GM12878 (cell line): ENCODE data around the gene ENAH. TPM values are rescaled to one million over a fixed set of nuclear protein-coding genes. Genes with fewer than 3 reads are reported as not detected.

Experiments used
- ATAC-seq: fragments of 200-7000 bp; cut with Tn5 transposase; 3 replicates; pipeline ENCODE4 v1.9.1; 2020; ENCODE audit warnings: mild to moderate bottlenecking, moderate library complexity
- BruUV-seq: library from RNA; stranded (reverse); fragments of 400-500 nt; replicated peaks from 2 replicates; lab custom pipeline; 2021; lab: Mats Ljungman, UMichigan
- CTCF ChIA-PET: fragments of 300-600 bp; sonication (Branson Sonifier 250); formaldehyde crosslinking; extraction: SDS; loops from one replicate; lab custom pipeline; 2021; ENCODE audit warnings: inconsistent platforms; lab: Yijun Ruan, JAX
- POLR2A ChIA-PET: fragments of 350-600 bp; formaldehyde crosslinking; extraction: SDS; loops from one replicate; lab custom pipeline; 2021; ENCODE audit warnings: inconsistent platforms; lab: Charles Lee
- RAD21 ChIA-PET: fragments of 300-600 bp; sonication (Branson Sonifier 250); formaldehyde crosslinking; loops from one replicate; lab custom pipeline; 2023; ENCODE audit warnings: antibody characterized with exemption; ENCODE audit not compliant: unreplicated experiment; lab: Charles Lee
- SMC1A ChIA-PET: fragments of 300-600 bp; sonication (Branson Sonifier 250); formaldehyde crosslinking; loops from one replicate; lab custom pipeline; 2023; ENCODE audit not compliant: unreplicated experiment, uncharacterized antibody; lab: Charles Lee
- DNase-seq: peaks from one replicate; pipeline ENCODE4 v3.0.0-alpha.2; 2011; ENCODE audit warnings: low read depth, low spot score
- FAIRE-seq: peaks from 3 replicates; lab custom pipeline; 2011; peaks lifted over from hg19 to GRCh38; lab: Jason Lieb, UNC
- H2AFZ ChIP-seq: 2 replicates; pipeline ENCODE4 v1.6.0; 2011; ENCODE audit warnings: low read depth, low read length, control low read depth; ENCODE audit not compliant: control insufficient read depth
- H3K27ac ChIP-seq: 2 replicates; pipeline ENCODE4 v1.5.1; 2011; ENCODE audit warnings: control low read depth; ENCODE audit not compliant: control insufficient read depth, insufficient read depth
- H3K27me3 ChIP-seq, 2 experiments: replicated peaks in 1 of 2; 2 replicates each; pipeline versions ENCODE4 v1.6.0 to v1.6.1; 2011; ENCODE audit warnings: low read length in 1 of 2; ENCODE audit not compliant: control insufficient read depth in 2 of 2, insufficient read depth in 2 of 2
- H3K36me3 ChIP-seq, 2 experiments: 2 replicates each; pipeline ENCODE4 v1.5.1; 2011; ENCODE audit warnings: low read length in 1 of 2; ENCODE audit not compliant: control insufficient read depth in 2 of 2, insufficient read depth in 2 of 2
- H3K4me1 ChIP-seq: 2 replicates; pipeline ENCODE4 v1.6.1; 2011; ENCODE audit warnings: mild to moderate bottlenecking, low read length, moderate library complexity, mixed read lengths; ENCODE audit not compliant: control insufficient read depth, insufficient read depth
- H3K4me2 ChIP-seq: 2 replicates; pipeline ENCODE4 v1.6.0; 2011; ENCODE audit warnings: control low read depth; ENCODE audit not compliant: control insufficient read depth, insufficient read depth
- H3K4me3 ChIP-seq: fragments of 200-600 bp; sonication (generic); 2 replicates; pipeline ENCODE4 v1.5.1; 2016
- H3K79me2 ChIP-seq: 2 replicates; pipeline ENCODE4 v1.6.0; 2011; ENCODE audit warnings: low read length; ENCODE audit not compliant: control insufficient read depth, insufficient read depth
- H3K9ac ChIP-seq: 2 replicates; pipeline ENCODE4 v1.8.0; 2011; ENCODE audit warnings: low read length, control low read depth, mixed read lengths; ENCODE audit not compliant: control insufficient read depth, insufficient read depth
- H3K9me3 ChIP-seq: replicated peaks from 3 replicates; pipeline ENCODE4 v1.5.1; 2011; ENCODE audit warnings: mild to moderate bottlenecking, low read length; ENCODE audit not compliant: control insufficient read depth, insufficient read depth
- H4K20me1 ChIP-seq: 2 replicates; pipeline ENCODE4 v1.6.0; 2011; ENCODE audit not compliant: control insufficient read depth, insufficient read depth
- ASH2L ChIP-seq: fragments of 300-600, 200-600 bp; sonication (generic); IDR thresholded peaks from 2 replicates; pipeline ENCODE4 v1.6.1; 2017; ENCODE audit warnings: low read depth, mild to moderate bottlenecking, borderline replicate concordance
- CBFB ChIP-seq: IDR thresholded peaks from 2 replicates; pipeline ENCODE4 v1.6.1; 2016; ENCODE audit warnings: antibody characterized with exemption, low read depth
- CEBPB ChIP-seq, 2 experiments: fragments of 150-350 bp in 1 of 2; IDR thresholded peaks; 2 replicates each; pipeline ENCODE4 v1.6.1; 2012 to 2014; ENCODE audit warnings: low read depth in 2 of 2, low read length in 2 of 2, borderline replicate concordance in 1 of 2, inconsistent platforms in 1 of 2
- CEBPZ ChIP-seq: fragments of 150-350 bp; IDR thresholded peaks from 2 replicates; pipeline ENCODE4 v1.6.1; 2016; ENCODE audit warnings: low read depth, low read length
- CTCF ChIP-seq, 3 experiments: IDR thresholded peaks in 2 of 3; conservative IDR thresholded peaks in 1 of 3; 2 replicates each; pipeline ENCODE4 v1.5.1; 2011; ENCODE audit warnings: low read depth in 3 of 3, low read length in 3 of 3, mild to moderate bottlenecking in 3 of 3, control low read depth in 2 of 3, moderate library complexity in 2 of 3, inconsistent platforms in 1 of 3, mixed read lengths in 1 of 3; ENCODE audit not compliant: control insufficient read depth in 2 of 3, insufficient read depth in 1 of 3; ENCODE audit errors: extremely low read depth in 1 of 3
- HDAC6 ChIP-seq: fragments of 200-600 bp; sonication (generic); IDR thresholded peaks from one replicate; pipeline ENCODE4 v1.8.0; 2017; ENCODE audit warnings: antibody characterized with exemption; ENCODE audit not compliant: unreplicated experiment
- IKZF2 ChIP-seq, 2 experiments: fragments of 450-650 bp; IDR thresholded peaks; 2 replicates each; pipeline ENCODE4 v1.6.1; 2017; ENCODE audit warnings: mild to moderate bottlenecking in 2 of 2, moderate library complexity in 2 of 2
- NFYB ChIP-seq: IDR thresholded peaks from 2 replicates; pipeline ENCODE4 v1.6.1; 2011; ENCODE audit warnings: low read depth, mild to moderate bottlenecking, low read length, improper control_type of control experiment, moderate library complexity; ENCODE audit not compliant: insufficient read depth
- PML ChIP-seq: IDR thresholded peaks from 2 replicates; pipeline ENCODE4 v1.6.1; 2012; ENCODE audit warnings: low read length, inconsistent platforms
- POLR2AphosphoS5 ChIP-seq: IDR thresholded peaks from 2 replicates; pipeline ENCODE4 v1.6.1; 2011; ENCODE audit warnings: mild to moderate bottlenecking, low read length, inconsistent platforms
- STAT1 ChIP-seq: fragments of 450-650 bp; conservative IDR thresholded peaks from 2 replicates; pipeline ENCODE4 v1.6.1; 2014; ENCODE audit warnings: antibody characterized with exemption, mild to moderate bottlenecking
- ZBTB4 ChIP-seq: fragments of 450-650 bp; formaldehyde crosslinking; IDR thresholded peaks from 2 replicates; pipeline ENCODE4 v1.4.0; 2022; ENCODE audit warnings: mild to moderate bottlenecking, moderate library complexity
- WGBS: methylation state at CpG from one replicate; pipeline ENCODE4 v1.1.6; 2016; ENCODE audit warnings: low lambda C conversion rate; ENCODE audit not compliant: insufficient replicate concordance, insufficient coverage; ENCODE audit errors: missing lambda C conversion rate; 5-methylcytosine and 5-hydroxymethylcytosine counted together
- in situ Hi-C: fragments of 300-500 bp; cut with MboI; formaldehyde crosslinking; loops from 9 replicates; pipeline ENCODE4 v1.14.3; 2018; ENCODE audit warnings: mixed read lengths
- intact Hi-C: fragments of 100-400 bp; cut with micrococcal nuclease; formaldehyde crosslinking; loops from one replicate; pipeline ENCODE4 v1.14.2; 2022; ENCODE audit not compliant: unreplicated experiment
- polyA plus RNA-seq, 11 experiments: library from polyadenylated mRNA; depleted of rRNA in 4 of 11; unstranded in 6 of 11; stranded (reverse) in 5 of 11; fragments of >200 nt; fragmentation: Nextera tagmentation in 4 of 11; fragmentation: Illumina TruSeq in 1 of 11; extraction: Ambion mirVana in 4 of 11; extraction: Trizol in 1 of 11; gene quantifications; 1 replicate in 1 of 11; 2 replicates in 10 of 11; pipeline versions ENCODE4 v1.2.1 to v1.2.3, GENCODE V29; 2011 to 2016; ENCODE audit warnings: inconsistent platforms in 2 of 11, missing spikeins in 2 of 11, low read depth in 1 of 11
- total RNA-seq, 4 experiments: library from RNA; depleted of rRNA in 3 of 4; stranded (reverse); fragments of >200 nt in 3 of 4; fragmentation: Illumina TruSeq in 1 of 4; extraction: Trizol in 1 of 4; gene quantifications; 2 replicates each; pipeline versions ENCODE4 v1.2.1 to v1.2.3, GENCODE V29; 2013 to 2021

Gene ENAH
- total and polyA plus RNA-seq, 10 of the 15 experiments (the other 5 are each of a cell fraction or from before 2014, with no cell fraction given), result under 0.01 to 0.62 (median 0.06) TPM; not detected in 5

GRCh38 chr1:225567789-225568188, 85.1 kb downstream of the ENAH start:
- BruUV-seq, result no TSS peak
- intact Hi-C loops, result no loop called here
- Histone ChIP-seq H4K20me1 (no peaks in the 10 kb centered on the region), H3K4me3 (no peak overlapping the region), H3K27me3 (no peaks in the 10 kb centered on the region; a peak in 1 of 4 replicates), H2AFZ (no peak overlapping the region), H3K9me3 (no peaks in the 10 kb centered on the region), H3K79me2 (no peaks in the 10 kb centered on the region), H3K27ac (no peak overlapping the region), H3K4me1 (no peaks in the 10 kb centered on the region), H3K9ac (no peak overlapping the region), H3K4me2 (no peak overlapping the region), H3K36me3 (no peaks in the 10 kb centered on the region)
- no peak for DNase-seq
- ChIA-PET SMC1A (no interaction called here), CTCF (no interaction called here), RAD21 (no interaction called here), POLR2A (no interaction called here)
- no peak for ATAC-seq
- peak; percentile 78 for FAIRE-seq
- 47% methylated on average over 2 of the region's 2 CpGs for WGBS
- in situ Hi-C loops, result no loop called here
- TF ChIP-seq NFYB (no peak), CTCF (IDR thresholded peaks at IDR 0.05 in 2 of 3, conservative IDR thresholded peaks at IDR 0.05 in 1 of 3; ENCODE audit: control insufficient read depth in 2 of 3, extremely low read depth in 1 of 3, insufficient read depth in 1 of 3, low read depth in 3 of 3, low read length in 3 of 3) (no peak; a peak in 1 of 6 replicates), IKZF2 (IDR thresholded peaks at IDR 0.05) (no peak), CBFB (no peak), POLR2AphosphoS5 (no peak), CEBPZ (no peak), CEBPB (IDR thresholded peaks at IDR 0.05; ENCODE audit: borderline replicate concordance in 1 of 2, low read depth in 2 of 2, low read length in 2 of 2) (no peak), HDAC6 (no peak), STAT1 (no peak), ZBTB4 (CRISPR knock-in tag) (no peak), ASH2L (no peak), PML (no peak)
